ENCODE data around the gene SYT15. TPM values are rescaled to one million over a fixed set of nuclear protein-coding genes. Genes with fewer than 3 reads are reported as not detected.

SYT15 gene
- total RNA-seq, 1 experiment from 2014 or later = 0.59 TPM

- H3K4me3 Mint-ChIP-seq = no peak overlapping the region
Observed at GRCh38 chr10:46555713-46556514, 23.0 kb upstream of the SYT15 start.

More at GRCh38 chr10:46555713-46556514, 23.0 kb upstream of the SYT15 start:
- no CpG with 5 or more reads among the region's 47 CpGs for WGBS (ENCODE audit: extremely low coverage, insufficient read length, low lambda C conversion rate)
- Mint-ChIP-seq H3K36me3 (ENCODE audit: insufficient read depth in 1 of 3, low read depth in 3 of 3) (no peaks in the 10 kb centered on the region), H3K9me3 (no peaks in the 10 kb centered on the region), H3K27ac (peak overlapping the region in 2 of 3 experiments; percentile 29 to 90; a peak in 4 of 7 replicates), H3K4me1 (peaks cover 3 to 4% of the 10 kb centered on the region in 2 experiments; a peak in 3 of 4 replicates), H3K27me3 (ENCODE audit: low read depth) (no peaks in the 10 kb centered on the region)
- H4K8ac ChIP-seq (replicated peaks; ENCODE audit: insufficient read length, low read depth, low read length) = no peak overlapping the region
- no peak overlapping the region for H3K23ac ChIP-seq (ENCODE audit: insufficient read length, low read depth, low read length)
- peak overlapping the region; percentile 49 for H3K14ac ChIP-seq (ENCODE audit: insufficient read depth, low read length)
- peak overlapping the region; percentile 27 for H3K9ac ChIP-seq (ENCODE audit: extremely low read depth, insufficient read length, low read length)
- H2BK12ac ChIP-seq (ENCODE audit: insufficient read length, low read depth, low read length) = no peak overlapping the region
- peaks cover 4% of the 10 kb centered on the region; the same call in 1 of the 2 replicates for H3K4me1 ChIP-seq (ENCODE audit: insufficient read depth, low read length)
- no peaks in the 10 kb centered on the region for H3K9me3 ChIP-seq (ENCODE audit: control insufficient read depth, low read depth, low read length)
- H2BK5ac ChIP-seq (ENCODE audit: insufficient read length, low read length) = no peak overlapping the region
- no peak overlapping the region for H3K27ac ChIP-seq (ENCODE audit: insufficient read length, low read depth, low read length)
- H3K79me1 ChIP-seq (ENCODE audit: insufficient read depth, low read depth, low read length, poor library complexity, severe bottlenecking) = no peaks in the 10 kb centered on the region
- DNase-seq = peak; percentile 93
- H4K5ac ChIP-seq (ENCODE audit: insufficient read length, low read depth, low read length) = no peak overlapping the region
- H2AK5ac ChIP-seq (ENCODE audit: insufficient read length, low read length) = no peak overlapping the region
- no peaks in the 10 kb centered on the region for H3K79me2 ChIP-seq (ENCODE audit: insufficient read depth, low read length)
- peaks cover 14% of the 10 kb centered on the region for H3K23me2 ChIP-seq (ENCODE audit: insufficient read length, low read depth, low read length, poor library complexity, severe bottlenecking)
- H4K20me1 ChIP-seq (ENCODE audit: control insufficient read depth, insufficient read depth, insufficient read length) = no peaks in the 10 kb centered on the region
- H3K4ac ChIP-seq (ENCODE audit: low read depth, low read length) = no peak overlapping the region
- H2BK15ac ChIP-seq (ENCODE audit: low read depth, low read length) = no peak overlapping the region
- H4K91ac ChIP-seq (ENCODE audit: insufficient read length, low read depth, low read length) = no peak overlapping the region
- H3K18ac ChIP-seq (ENCODE audit: insufficient read length, low read depth, low read length) = peak overlapping the region; percentile 6
- TF ChIP-seq, protein P1, sequence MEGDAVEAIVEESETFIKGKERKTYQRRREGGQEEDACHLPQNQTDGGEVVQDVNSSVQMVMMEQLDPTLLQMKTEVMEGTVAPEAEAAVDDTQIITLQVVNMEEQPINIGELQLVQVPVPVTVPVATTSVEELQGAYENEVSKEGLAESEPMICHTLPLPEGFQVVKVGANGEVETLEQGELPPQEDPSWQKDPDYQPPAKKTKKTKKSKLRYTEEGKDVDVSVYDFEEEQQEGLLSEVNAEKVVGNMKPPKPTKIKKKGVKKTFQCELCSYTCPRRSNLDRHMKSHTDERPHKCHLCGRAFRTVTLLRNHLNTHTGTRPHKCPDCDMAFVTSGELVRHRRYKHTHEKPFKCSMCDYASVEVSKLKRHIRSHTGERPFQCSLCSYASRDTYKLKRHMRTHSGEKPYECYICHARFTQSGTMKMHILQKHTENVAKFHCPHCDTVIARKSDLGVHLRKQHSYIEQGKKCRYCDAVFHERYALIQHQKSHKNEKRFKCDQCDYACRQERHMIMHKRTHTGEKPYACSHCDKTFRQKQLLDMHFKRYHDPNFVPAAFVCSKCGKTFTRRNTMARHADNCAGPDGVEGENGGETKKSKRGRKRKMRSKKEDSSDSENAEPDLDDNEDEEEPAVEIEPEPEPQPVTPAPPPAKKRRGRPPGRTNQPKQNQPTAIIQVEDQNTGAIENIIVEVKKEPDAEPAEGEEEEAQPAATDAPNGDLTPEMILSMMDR (conservative IDR thresholded peaks at IDR 0.05) = no peak
- no peak overlapping the region for H3T11ph ChIP-seq (ENCODE audit: low read length)
- H2BK20ac ChIP-seq (ENCODE audit: low read depth, low read length, poor library complexity, severe bottlenecking) = no peak overlapping the region
- peak overlapping the region; percentile 43 for H3K4me2 ChIP-seq (ENCODE audit: insufficient read depth, insufficient read length, low read length)
- no peak overlapping the region for H2BK120ac ChIP-seq (ENCODE audit: low read depth, low read length, poor library complexity, severe bottlenecking)
- H2AFZ ChIP-seq (ENCODE audit: low read length) = no peak overlapping the region
- peaks cover 2% of the 10 kb centered on the region; the same call in 1 of the 2 replicates for H3K27me3 ChIP-seq (ENCODE audit: insufficient read depth, low read length)
- no peak overlapping the region for H3K56ac ChIP-seq (ENCODE audit: insufficient read length, low read depth, low read length)
